IPS-20b (cell line): ENCODE results near the gene NRL.

Source experiments
- H3K27ac ChIP-seq: one replicate; pipeline ENCODE4 v1.5.1; 2013; ENCODE audit warnings: low read length
- H3K27me3 ChIP-seq: 2 replicates; pipeline ENCODE4 v1.6.1; 2013; ENCODE audit warnings: mild to moderate bottlenecking, low read length, inconsistent platforms; ENCODE audit not compliant: insufficient read depth
- H3K36me3 ChIP-seq: 2 replicates; pipeline ENCODE4 v1.6.1; 2013; ENCODE audit warnings: low read depth, mild to moderate bottlenecking, inconsistent platforms, low read length, moderate library complexity; ENCODE audit not compliant: insufficient read depth
- H3K4me1 ChIP-seq: 2 replicates; pipeline ENCODE4 v1.6.1; 2013; ENCODE audit warnings: mild to moderate bottlenecking, control low read depth, inconsistent platforms, low read length, moderate library complexity; ENCODE audit not compliant: insufficient read depth
- H3K4me3 ChIP-seq: 2 replicates; pipeline ENCODE4 v1.5.1; 2013; ENCODE audit warnings: mild to moderate bottlenecking, low read length, inconsistent platforms
- H3K9ac ChIP-seq: 2 replicates; pipeline ENCODE4 v1.6.1; 2013; ENCODE audit warnings: low read depth, mild to moderate bottlenecking, inconsistent platforms, low read length, moderate library complexity
- H3K9me3 ChIP-seq: 2 replicates; pipeline ENCODE4 v1.6.1; 2013; ENCODE audit warnings: mild to moderate bottlenecking, low read depth, low read length, inconsistent platforms; ENCODE audit not compliant: insufficient read depth

NRL gene

DNA sequence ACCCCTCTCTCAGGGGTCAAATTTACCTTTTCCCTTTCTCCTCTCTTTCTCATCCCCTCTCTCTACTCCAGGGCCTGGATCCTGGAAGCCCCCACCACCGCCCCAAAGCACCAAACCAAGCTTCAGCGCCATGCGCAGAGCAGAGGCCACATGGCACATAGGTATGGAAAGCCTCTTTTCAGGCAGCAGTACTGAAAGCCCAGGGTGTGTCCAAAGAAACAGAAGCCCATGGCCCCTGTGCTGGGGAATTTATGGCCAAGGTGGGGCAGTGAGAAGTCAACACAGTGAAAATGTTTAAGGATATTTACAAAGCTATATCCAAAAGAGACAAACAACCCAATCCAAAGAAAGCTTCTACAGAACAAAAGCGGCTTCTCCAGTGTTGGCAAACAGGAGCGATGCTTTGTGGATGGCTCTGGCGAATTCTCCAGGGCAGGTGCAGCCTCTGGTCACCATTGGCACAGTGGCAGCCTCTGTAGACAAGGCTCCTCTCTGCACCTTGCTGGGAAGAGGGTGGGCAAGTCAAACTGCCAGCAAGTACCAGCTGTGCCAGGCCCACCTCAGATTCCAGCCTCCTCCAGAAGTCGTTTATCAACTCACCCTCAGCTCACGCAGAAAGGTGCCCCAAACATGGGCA lies 48.1 kb downstream of the NRL start:
- H3K4me3 ChIP-seq, result no peak overlapping the region
- no peak overlapping the region for H3K9ac ChIP-seq
- H3K27ac ChIP-seq, result no peak overlapping the region
- H3K9me3 ChIP-seq, result no peaks in the 10 kb centered on the region
- no peaks in the 10 kb centered on the region for H3K4me1 ChIP-seq
- H3K27me3 ChIP-seq, result no peaks in the 10 kb centered on the region
- no peaks in the 10 kb centered on the region for H3K36me3 ChIP-seq

DNA sequence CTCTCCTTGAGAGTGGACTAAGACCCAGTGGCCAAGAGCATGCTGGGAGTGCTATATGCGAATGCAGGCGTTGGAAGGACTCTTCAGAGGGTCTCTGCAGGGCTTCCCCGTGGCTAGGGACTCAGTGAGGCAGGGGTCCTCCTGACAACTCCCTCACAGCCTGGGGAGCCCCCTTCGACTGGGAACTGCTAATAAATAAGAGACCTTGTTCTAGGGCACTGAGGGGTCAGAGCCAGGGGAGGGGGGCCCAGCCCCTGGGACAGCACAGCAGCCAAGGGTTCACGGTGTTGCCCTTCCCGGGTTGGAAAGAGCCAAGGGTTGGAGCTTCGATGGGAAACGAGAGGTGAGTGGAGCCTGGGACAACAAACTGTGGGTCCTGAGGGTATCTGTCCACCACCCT lies 49.3 kb downstream of the NRL start:
- Histone ChIP-seq H3K9me3 (no peaks in the 10 kb centered on the region), H3K27ac (no peak overlapping the region), H3K4me1 (no peaks in the 10 kb centered on the region), H3K9ac (no peak overlapping the region; the same call in 1 of the 2 replicates), H3K27me3 (no peaks in the 10 kb centered on the region), H3K36me3 (no peaks in the 10 kb centered on the region), H3K4me3 (no peak overlapping the region)

DNA sequence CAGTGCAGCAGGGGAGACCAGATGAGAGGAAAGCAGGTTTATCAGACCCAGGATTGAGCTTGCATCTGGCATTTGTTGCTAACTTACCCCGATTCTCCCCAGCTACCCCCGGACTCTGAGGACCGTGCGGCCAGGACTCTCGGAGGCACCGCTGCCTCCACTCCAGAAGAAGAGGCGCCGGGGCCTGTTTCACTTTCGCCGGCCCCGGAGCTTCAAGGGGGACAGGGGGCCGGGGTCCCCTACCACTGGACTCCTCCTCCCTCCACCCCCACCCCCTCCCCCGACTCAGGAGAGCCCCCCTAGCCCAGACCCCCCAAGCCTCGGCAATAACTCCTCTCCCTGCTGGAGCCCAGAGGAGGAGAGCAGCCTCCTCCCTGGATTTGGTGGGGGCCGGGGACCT lies 49.9 kb downstream of the NRL start:
- H3K4me1 ChIP-seq, result no peaks in the 10 kb centered on the region
- H3K27me3 ChIP-seq, result no peaks in the 10 kb centered on the region
- no peaks in the 10 kb centered on the region for H3K36me3 ChIP-seq
- H3K4me3 ChIP-seq, result no peak overlapping the region
- H3K9me3 ChIP-seq, result no peaks in the 10 kb centered on the region
- H3K27ac ChIP-seq, result no peak overlapping the region
- H3K9ac ChIP-seq, result no peak overlapping the region

DNA sequence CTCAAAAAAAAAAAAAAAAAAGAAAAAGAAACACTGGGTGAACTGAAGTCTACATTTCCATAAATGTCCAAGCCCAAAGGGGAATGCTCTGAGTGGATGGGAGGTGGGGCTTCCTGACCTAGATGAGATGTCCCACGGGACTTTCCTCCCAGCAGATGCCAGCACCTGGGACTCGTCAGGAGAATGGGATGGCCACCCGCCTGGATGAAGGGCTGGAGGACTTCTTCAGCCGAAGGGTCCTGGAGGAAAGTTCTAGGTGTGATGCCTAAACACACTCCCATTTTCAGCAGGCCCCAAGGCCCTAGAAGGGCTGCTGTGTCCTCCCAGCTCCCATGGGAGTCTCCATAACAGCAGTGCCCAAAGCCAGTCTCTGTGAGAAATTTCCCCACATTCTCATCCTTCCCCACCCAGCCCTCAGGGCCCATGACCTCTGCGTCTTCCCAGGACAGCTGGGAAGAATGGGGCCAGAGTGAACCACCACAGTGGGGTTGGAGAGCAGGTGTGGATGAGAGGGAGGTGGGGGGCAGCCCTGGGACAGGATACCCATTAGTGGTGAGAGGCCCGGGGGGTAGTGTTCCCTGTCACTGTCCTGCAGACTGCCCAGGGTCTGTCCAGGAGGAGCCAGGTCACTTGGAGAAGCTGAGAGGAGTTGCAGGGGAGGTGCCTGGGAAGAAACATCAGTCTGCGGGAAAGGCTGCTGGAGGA lies 50.5 kb downstream of the NRL start:
- Histone ChIP-seq H3K4me1 (no peaks in the 10 kb centered on the region), H3K9ac (no peak overlapping the region), H3K4me3 (no peak overlapping the region), H3K27me3 (no peaks in the 10 kb centered on the region), H3K27ac (no peak overlapping the region), H3K9me3 (no peaks in the 10 kb centered on the region), H3K36me3 (no peaks in the 10 kb centered on the region)

DNA sequence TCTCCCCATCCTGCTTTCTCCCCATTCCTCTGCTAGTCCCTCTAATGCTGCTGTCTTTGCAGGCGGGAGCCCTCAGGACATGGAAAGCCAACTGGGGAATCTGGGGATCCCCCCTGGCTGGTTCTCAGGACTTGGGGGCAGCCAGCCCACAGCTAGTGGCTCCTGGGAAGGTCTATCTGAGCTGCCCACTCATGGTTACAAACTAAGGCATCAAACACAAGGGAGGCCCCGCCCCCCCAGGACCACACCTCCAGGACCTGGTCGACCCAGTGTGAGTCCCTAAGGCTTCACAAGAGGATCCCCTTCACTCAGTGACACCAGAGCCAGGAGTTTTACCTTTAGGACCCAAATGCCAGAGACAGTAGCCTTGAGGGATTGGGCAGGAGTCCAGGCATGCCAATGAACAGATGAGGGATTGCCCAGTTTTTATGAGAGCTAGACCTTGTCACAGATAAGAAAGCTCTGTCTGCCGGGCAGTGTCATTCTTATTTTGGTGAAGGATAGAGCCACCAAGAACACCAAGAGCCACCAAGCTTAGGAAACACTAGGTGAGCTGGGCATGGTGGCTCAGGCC lies 51.4 kb downstream of the NRL start:
- Histone ChIP-seq H3K27ac (no peak overlapping the region), H3K9me3 (no peaks in the 10 kb centered on the region), H3K4me3 (no peak overlapping the region), H3K36me3 (no peaks in the 10 kb centered on the region), H3K27me3 (no peaks in the 10 kb centered on the region), H3K9ac (no peak overlapping the region), H3K4me1 (no peaks in the 10 kb centered on the region)

DNA sequence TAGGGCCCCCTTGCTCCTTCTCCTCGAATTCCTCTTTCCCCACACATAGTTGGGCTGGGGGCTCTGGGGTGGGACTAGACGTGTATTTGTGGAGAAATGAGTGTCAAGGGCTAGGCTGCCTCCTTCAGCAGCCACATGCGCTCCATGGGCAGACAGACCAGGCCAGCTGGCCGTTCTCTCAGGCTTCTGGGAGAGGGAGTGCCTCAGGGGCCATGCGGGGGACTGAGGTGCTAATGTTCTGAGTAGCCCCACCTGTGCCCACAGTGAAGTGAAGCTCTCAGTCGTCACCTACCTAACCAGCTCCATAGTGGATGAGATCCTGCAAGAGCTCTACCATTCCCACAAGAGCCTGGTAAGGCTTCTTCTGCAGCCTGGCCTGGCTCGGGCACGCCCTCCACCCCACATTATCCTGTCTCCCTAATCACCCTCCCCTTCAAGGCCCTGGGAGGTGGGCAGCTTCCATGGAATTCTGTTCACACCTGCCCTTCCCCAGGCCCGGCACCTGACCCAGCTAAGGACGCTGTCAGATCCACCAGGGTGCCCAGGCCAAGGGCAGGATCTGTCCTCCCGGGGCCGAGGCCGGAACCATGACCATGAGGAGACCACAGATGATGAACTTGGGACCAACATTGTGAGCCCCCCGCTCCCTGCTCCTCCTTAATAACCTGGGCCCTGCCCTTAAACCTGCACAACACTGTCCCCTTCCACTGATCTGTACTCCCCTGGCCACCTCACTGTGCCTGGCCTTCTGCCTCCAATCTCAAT lies 52.4 kb downstream of the NRL start:
- H3K27ac ChIP-seq, result no peak overlapping the region

DNA sequence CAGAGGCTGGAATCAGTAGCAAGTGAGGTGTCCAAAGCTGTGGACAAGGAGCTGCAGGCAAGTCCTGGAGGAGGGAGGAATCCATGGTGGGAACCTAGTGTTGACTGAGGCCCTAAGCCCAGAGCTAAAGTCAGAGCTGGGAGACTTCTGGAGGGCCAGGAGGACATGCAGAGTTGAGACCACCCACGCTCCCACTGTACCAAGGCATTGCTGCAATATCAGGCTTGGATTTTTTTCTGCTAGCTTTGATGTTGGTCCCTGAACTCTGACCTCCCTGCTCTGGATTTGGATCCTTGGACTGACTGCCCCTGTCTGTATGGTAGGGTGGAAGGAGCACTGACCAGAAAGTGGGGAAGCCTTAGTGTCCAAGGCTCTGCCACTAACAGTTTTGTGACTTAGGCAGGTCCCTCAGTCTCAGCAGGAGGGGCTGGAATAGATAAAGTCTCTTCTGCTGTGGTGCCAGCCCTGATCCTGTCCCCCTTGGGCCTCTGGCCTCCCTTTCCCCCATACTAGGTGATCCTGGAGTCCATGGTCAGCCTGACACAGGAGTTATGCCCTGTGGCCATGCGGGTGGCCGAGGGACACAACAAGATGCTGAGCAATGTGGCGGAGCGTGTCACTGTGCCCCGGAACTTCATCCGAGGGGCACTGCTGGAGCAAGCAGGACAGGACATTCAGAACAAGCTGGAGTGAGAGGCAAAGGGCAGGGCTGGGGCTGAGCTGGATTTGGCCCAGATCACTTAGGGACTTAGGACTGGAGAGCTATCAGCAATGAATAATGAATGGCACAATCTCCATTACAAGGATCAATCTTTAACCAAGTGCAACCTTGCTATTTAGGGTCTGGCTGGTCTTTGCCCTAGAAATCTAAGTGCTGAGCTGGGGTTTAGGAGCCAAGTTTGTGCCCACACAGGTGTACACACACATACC lies 53.5 kb downstream of the NRL start:
- Histone ChIP-seq H3K9ac (no peak overlapping the region), H3K4me1 (no peaks in the 10 kb centered on the region), H3K27ac (no peak overlapping the region), H3K9me3 (no peaks in the 10 kb centered on the region), H3K4me3 (no peak overlapping the region), H3K36me3 (no peaks in the 10 kb centered on the region), H3K27me3 (no peaks in the 10 kb centered on the region)

More for the DNA sequence above, 52.4 kb downstream of the NRL start:
- Histone ChIP-seq H3K27me3 (no peaks in the 10 kb centered on the region), H3K36me3 (no peaks in the 10 kb centered on the region), H3K9ac (no peak overlapping the region), H3K4me1 (no peaks in the 10 kb centered on the region), H3K9me3 (no peaks in the 10 kb centered on the region), H3K4me3 (no peak overlapping the region)

DNA sequence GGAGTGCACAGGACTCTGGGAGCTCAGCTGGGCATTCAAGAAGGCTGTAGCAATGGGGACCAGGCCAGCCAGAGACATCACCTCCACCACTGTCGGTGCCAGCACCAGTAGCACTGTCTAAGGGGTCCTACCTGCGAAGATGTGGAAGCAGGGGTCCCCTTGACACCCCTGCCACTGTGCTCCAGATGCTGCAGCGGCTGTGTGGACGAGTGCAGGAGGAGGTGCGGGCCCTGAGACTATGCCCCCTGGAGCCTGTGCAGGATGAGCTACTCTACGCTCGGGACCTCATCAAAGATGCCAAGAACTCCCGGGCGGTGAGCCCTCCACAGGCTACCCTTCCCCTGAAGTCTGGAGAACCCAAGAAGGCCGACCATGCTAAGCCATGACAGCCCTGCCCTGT lies 54.3 kb downstream of the NRL start:
- Histone ChIP-seq H3K4me3 (no peak overlapping the region), H3K9ac (no peak overlapping the region), H3K9me3 (no peaks in the 10 kb centered on the region), H3K27ac (no peak overlapping the region), H3K4me1 (no peaks in the 10 kb centered on the region), H3K36me3 (no peaks in the 10 kb centered on the region), H3K27me3 (no peaks in the 10 kb centered on the region)

DNA sequence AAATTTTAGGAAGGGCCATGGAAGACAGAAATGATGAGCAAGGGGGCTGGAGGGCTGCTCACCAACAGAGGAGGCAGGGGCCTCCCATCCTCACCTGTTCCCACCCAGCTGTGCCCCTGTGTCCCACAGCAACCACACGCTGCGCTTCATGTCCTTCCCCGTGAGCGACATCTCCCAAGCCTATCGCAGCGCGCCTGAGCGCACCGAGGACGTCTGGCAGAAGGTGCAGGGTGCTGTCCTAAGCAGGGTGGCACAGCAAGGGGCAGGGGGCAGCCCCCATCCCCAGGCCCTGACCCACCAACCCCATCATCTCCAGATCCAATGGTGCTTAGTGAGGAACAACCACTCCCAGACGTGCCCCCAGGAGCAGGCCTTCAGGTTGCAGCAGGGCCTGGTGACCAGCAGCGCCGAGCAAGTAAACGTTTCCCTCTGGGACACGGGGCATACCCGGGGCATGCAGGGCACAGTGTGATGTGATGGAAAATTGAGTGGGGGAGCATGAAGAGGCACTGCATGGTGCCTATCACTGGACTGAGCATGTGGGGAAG lies 54.8 kb downstream of the NRL start:
- no peaks in the 10 kb centered on the region for H3K36me3 ChIP-seq
- H3K9ac ChIP-seq, result no peak overlapping the region
- no peak overlapping the region for H3K27ac ChIP-seq
- H3K4me3 ChIP-seq, result no peak overlapping the region
- H3K9me3 ChIP-seq, result no peaks in the 10 kb centered on the region
- H3K27me3 ChIP-seq, result no peaks in the 10 kb centered on the region
- no peaks in the 10 kb centered on the region for H3K4me1 ChIP-seq

DNA sequence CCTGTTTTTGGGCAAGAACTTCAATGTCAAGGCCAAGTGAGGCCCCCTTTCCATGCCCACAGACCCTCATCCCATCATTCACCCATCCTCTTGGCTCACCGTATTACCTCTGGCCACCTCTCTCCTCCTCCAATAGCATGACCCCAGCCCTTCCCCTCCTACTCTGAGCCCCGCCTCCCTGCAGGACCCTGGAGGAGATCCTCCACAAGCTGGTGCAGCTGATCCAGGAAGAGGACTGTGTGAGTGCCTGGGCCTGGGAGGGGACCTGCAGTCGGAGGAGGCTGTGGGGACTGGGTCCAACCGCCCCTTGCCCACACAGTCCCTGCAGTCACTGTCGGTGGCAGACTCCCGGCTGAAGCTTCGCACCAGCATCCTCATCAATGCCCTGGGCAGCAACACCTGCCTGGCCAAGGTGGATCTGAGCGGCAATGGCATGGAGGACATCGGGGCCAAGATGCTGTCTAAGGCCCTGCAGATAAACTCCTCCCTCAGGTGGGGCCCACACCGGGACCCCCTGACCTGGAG lies 55.7 kb downstream of the NRL start:
- H3K9me3 ChIP-seq, result no peaks in the 10 kb centered on the region
- H3K9ac ChIP-seq, result no peak overlapping the region
- no peaks in the 10 kb centered on the region for H3K27me3 ChIP-seq
- no peak overlapping the region for H3K27ac ChIP-seq
- H3K4me3 ChIP-seq, result no peak overlapping the region
- no peaks in the 10 kb centered on the region for H3K4me1 ChIP-seq
- H3K36me3 ChIP-seq, result no peaks in the 10 kb centered on the region
